GM19351 (cell line): ENCODE results near the gene REXO1.

Experiments used
- ATAC-seq: cut with Tn5 transposase; IDR thresholded peaks from one replicate; pipeline ENCODE4 v1.9.1; 2021; ENCODE audit warnings: mild to moderate bottlenecking, moderate library complexity; ENCODE audit not compliant: unreplicated experiment

REXO1 gene

GRCh38 chr19:1849132-1849474 lies 820 bp upstream of the REXO1 start:
- ATAC-seq = no peak

- peak; percentile 41 for ATAC-seq
These were observed 442 bp downstream of the REXO1 start for GRCh38 chr19:1847684-1848398.

- no peak for ATAC-seq
These were observed 967 bp downstream of the REXO1 start for GRCh38 chr19:1847348-1847683.

GRCh38 chr19:1846517-1847204 lies 1.6 kb downstream of the REXO1 start:
- no peak for ATAC-seq

GRCh38 chr19:1845642-1846041 lies 2.6 kb downstream of the REXO1 start:
- no peak for ATAC-seq

- no peak for ATAC-seq
These were observed 3.2 kb downstream of the REXO1 start for GRCh38 chr19:1845125-1845515.

GRCh38 chr19:1844513-1845124 lies 3.7 kb downstream of the REXO1 start:
- ATAC-seq = no peak

- ATAC-seq = no peak
These were observed 4.5 kb downstream of the REXO1 start for GRCh38 chr19:1843646-1844394.

GRCh38 chr19:1843116-1843515 lies 5.2 kb downstream of the REXO1 start:
- no peak for ATAC-seq

- ATAC-seq = no peak
These were observed 6.9 kb downstream of the REXO1 start for GRCh38 chr19:1841209-1841924.

- ATAC-seq = no peak
These were observed 7.7 kb downstream of the REXO1 start for GRCh38 chr19:1840541-1841115.

- no peak for ATAC-seq
These were observed 8.4 kb downstream of the REXO1 start for GRCh38 chr19:1839658-1840540.

- no peak for ATAC-seq
These were observed 10.6 kb downstream of the REXO1 start for GRCh38 chr19:1837625-1838105.

- no peak for ATAC-seq
These were observed 11.1 kb downstream of the REXO1 start for GRCh38 chr19:1837222-1837565.

- ATAC-seq = no peak
These were observed 11.6 kb downstream of the REXO1 start for GRCh38 chr19:1836458-1837221.

GRCh38 chr19:1833540-1833939 lies 14.7 kb downstream of the REXO1 start:
- no peak for ATAC-seq

GRCh38 chr19:1832046-1832663 lies 16.1 kb downstream of the REXO1 start:
- no peak for ATAC-seq

GRCh38 chr19:1830978-1831377 lies 17.3 kb downstream of the REXO1 start:
- no peak for ATAC-seq

- ATAC-seq = no peak
These were observed 17.7 kb downstream of the REXO1 start for GRCh38 chr19:1830568-1830967.
